Esophagus squamous epithelium (tissue), 5 donors: Measurements from ENCODE around the gene PTP4A2. TPM values are rescaled to one million over a fixed set of nuclear protein-coding genes. Genes with fewer than 3 reads are reported as not detected.

ENCODE experiments used
- DNase-seq: peaks from one replicate; lab custom pipeline; 2025; lab: John Stamatoyannopoulos, UW
- H3K27ac ChIP-seq, 4 donors: fragments of 200-600 bp; sonication (generic); one replicate each; pipeline ENCODE4 v1.5.1; 2016 to 2019; ENCODE audit warnings: mild to moderate bottlenecking in 1 of 4
- H3K27me3 ChIP-seq, 4 donors: fragments of 200-600 bp; sonication (generic); 1 replicate in 3 of 4; 2 replicates in 1 of 4; pipeline versions ENCODE4 v1.5.1 to v1.6.0; 2017 to 2021; ENCODE audit warnings: antibody characterized with exemption in 1 of 4
- H3K36me3 ChIP-seq, 3 donors: fragments of 200-600 bp; sonication (generic); one replicate each; pipeline ENCODE4 v1.5.1; 2016 to 2019
- H3K4me1 ChIP-seq, 3 donors: fragments of 200-600 bp; sonication (generic); one replicate each; pipeline ENCODE4 v1.5.1; 2017 to 2019
- H3K4me3 ChIP-seq, 4 donors: fragments of 200-600 bp; sonication (generic); 1 replicate in 3 of 4; 2 replicates in 1 of 4; pipeline ENCODE4 v1.5.1; 2016 to 2019; ENCODE audit warnings: mild to moderate bottlenecking in 2 of 4, moderate library complexity in 1 of 4
- H3K9me3 ChIP-seq, 3 donors: fragments of 200-600 bp; sonication (generic); one replicate each; pipeline ENCODE4 v1.5.1; 2016 to 2019
- POLR2A ChIP-seq, 4 donors: fragments of 450-650 bp; IDR thresholded peaks; one replicate each; pipeline ENCODE4 v1.6.1; 2017; ENCODE audit warnings: antibody characterized with exemption in 4 of 4, mild to moderate bottlenecking in 4 of 4, moderate library complexity in 3 of 4
- WGBS, 2 donors: methylation state at CpG; one replicate each; pipeline ENCODE4 v1.1.5; 2018; 5-methylcytosine and 5-hydroxymethylcytosine counted together
- intact Hi-C: fragments of 100-400 bp; cut with DNase I; formaldehyde crosslinking; loops from one replicate; pipeline ENCODE4 v1.15.0; 2022
- total RNA-seq, 4 donors: library from RNA; depleted of rRNA; stranded (reverse); fragments of >200 nt; gene quantifications; one replicate each; pipeline ENCODE4 v1.1.0, GENCODE V29; 2016
- TF ChIP-seq, protein P1 (sequence below), 6 experiments: fragments of 450-650 bp in 4 of 6; fragments of 200-600 bp in 2 of 6; sonication (generic) in 2 of 6; IDR thresholded peaks; one replicate each; pipeline ENCODE4 v1.5.1; 2016 to 2019; ENCODE audit warnings: antibody characterized with exemption in 6 of 6, mild to moderate bottlenecking in 4 of 6, moderate library complexity in 4 of 6
- donor health status: DM: yes; HTN: yes; CAD: no.

Gene PTP4A2
- total RNA-seq, 4 donors from 2014 or later, result 71.4 to 122 (median 108) TPM

DNA sequence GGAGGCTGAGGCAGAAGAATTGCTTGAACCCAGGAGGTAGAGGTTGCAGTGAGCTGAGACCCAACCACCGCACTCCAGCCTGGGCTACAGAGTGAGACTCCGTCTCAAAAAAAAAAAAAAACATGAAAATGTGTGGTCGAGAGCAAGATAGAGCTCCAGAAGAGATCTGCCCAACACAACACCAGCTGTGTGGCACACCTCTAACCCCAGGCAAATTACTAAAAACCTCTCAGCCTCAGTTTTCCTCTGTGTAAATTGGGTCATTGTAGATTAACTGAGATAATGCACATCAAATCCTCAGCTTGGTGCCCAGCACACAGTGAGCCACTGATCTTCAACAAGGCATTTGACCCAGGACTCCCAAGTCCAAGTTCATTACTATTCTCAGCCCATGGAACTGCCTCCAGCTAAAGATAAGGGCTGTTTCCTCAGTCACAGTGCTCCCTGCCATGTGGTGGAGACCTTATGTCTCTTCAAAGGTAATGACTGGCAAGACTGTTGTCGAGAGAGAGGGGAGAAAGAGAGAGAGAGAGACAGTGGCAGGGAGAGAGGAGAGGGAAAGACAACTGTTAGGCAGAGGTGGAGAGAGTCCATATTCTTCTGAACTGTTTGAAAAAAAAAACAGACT, 58.1 kb downstream of the PTP4A2 start:
- Histone ChIP-seq H3K4me3 (no peak overlapping the region), H3K9me3 (no peaks in the 10 kb centered on the region), H3K27ac (no peak overlapping the region), H3K4me1 (peaks cover 0 to 10% (median 0%) of the 10 kb centered on the region in 3 donors), H3K36me3 (no peaks in the 10 kb centered on the region), H3K27me3 (peaks cover 0 to 10% (median 0%) of the 10 kb centered on the region in 4 donors)
- no peak for DNase-seq
- TF ChIP-seq POLR2A (IDR thresholded peaks at IDR 0.05), result no peak
- TF ChIP-seq, protein P1, sequence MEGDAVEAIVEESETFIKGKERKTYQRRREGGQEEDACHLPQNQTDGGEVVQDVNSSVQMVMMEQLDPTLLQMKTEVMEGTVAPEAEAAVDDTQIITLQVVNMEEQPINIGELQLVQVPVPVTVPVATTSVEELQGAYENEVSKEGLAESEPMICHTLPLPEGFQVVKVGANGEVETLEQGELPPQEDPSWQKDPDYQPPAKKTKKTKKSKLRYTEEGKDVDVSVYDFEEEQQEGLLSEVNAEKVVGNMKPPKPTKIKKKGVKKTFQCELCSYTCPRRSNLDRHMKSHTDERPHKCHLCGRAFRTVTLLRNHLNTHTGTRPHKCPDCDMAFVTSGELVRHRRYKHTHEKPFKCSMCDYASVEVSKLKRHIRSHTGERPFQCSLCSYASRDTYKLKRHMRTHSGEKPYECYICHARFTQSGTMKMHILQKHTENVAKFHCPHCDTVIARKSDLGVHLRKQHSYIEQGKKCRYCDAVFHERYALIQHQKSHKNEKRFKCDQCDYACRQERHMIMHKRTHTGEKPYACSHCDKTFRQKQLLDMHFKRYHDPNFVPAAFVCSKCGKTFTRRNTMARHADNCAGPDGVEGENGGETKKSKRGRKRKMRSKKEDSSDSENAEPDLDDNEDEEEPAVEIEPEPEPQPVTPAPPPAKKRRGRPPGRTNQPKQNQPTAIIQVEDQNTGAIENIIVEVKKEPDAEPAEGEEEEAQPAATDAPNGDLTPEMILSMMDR (IDR thresholded peaks at IDR 0.05), result no peak
- intact Hi-C loops, result no loop called here
- WGBS, 2 donors, result 55 to 78% methylated on average over 1 to 4 of the region's 4 CpGs

DNA sequence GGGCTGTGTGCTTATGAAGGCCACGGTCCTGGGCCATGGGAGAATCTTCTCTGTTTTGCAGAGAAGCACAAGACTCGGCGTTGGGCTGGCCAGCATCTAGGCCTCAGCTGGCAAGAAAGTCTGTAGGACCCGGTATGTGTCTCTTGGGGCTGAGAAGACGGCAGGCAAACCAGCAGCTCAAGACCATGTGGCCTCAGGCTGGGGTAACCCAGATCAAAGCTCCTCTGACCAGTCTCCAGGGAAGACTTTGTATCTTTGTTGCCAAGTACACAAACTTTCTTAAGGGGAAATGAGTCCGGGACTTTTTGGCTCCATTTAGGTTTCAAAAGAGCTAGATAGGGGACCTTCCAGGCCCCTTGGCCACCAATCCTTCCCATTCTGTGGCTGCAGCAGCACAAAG, 60.1 kb downstream of the PTP4A2 start:
- no peak overlapping the region for H3K4me3 ChIP-seq
- no peaks in the 10 kb centered on the region for H3K9me3 ChIP-seq
- DNase-seq, result no peak
- WGBS, 2 donors, result 55% methylated on average over 2 of the region's 6 CpGs; no CpG with 5 or more reads in 1 of the 2 donors
- no peaks in the 10 kb centered on the region for H3K36me3 ChIP-seq
- H3K27me3 ChIP-seq, result peaks cover 0 to 10% (median 0%) of the 10 kb centered on the region in 4 donors
- H3K27ac ChIP-seq, result no peak overlapping the region
- TF ChIP-seq, protein P1 (IDR thresholded peaks at IDR 0.05), result no peak
- no peak for TF ChIP-seq POLR2A (IDR thresholded peaks at IDR 0.05)
- peaks cover 0 to 10% (median 0%) of the 10 kb centered on the region in 3 donors for H3K4me1 ChIP-seq
- intact Hi-C loops, result no loop called here

DNA sequence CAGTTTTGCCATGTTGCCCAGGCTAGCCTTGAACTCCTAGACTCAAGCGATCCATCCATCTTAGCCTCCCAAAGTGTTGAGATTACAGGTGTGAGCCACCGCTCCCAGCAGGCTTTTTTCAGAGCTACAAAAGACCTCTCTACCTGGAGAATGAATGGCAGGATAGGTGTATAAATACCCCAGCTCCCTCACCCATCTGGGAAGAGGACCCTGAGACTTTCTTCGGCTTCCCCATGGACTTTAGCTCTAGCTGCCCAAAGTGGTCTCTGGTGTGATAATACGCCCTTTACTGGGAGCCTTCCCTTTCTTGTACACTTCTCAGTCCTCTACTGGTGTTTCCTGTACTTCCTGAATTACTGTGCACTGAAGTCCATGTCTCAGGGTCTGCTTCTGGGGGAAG, 60.6 kb downstream of the PTP4A2 start:
- peaks cover 0 to 10% (median 0%) of the 10 kb centered on the region in 4 donors for H3K27me3 ChIP-seq
- peaks cover 0 to 10% (median 0%) of the 10 kb centered on the region in 3 donors for H3K4me1 ChIP-seq
- DNase-seq, result no peak
- H3K4me3 ChIP-seq, result no peak overlapping the region
- H3K36me3 ChIP-seq, result no peaks in the 10 kb centered on the region
- 73 to 93% methylated on average over 4 of the region's 4 CpGs for WGBS, 2 donors
- TF ChIP-seq, protein P1 (IDR thresholded peaks at IDR 0.05), result no peak
- TF ChIP-seq POLR2A (IDR thresholded peaks at IDR 0.05), result no peak
- intact Hi-C loops, result no loop called here
- H3K9me3 ChIP-seq, result no peaks in the 10 kb centered on the region
- H3K27ac ChIP-seq, result no peak overlapping the region

DNA sequence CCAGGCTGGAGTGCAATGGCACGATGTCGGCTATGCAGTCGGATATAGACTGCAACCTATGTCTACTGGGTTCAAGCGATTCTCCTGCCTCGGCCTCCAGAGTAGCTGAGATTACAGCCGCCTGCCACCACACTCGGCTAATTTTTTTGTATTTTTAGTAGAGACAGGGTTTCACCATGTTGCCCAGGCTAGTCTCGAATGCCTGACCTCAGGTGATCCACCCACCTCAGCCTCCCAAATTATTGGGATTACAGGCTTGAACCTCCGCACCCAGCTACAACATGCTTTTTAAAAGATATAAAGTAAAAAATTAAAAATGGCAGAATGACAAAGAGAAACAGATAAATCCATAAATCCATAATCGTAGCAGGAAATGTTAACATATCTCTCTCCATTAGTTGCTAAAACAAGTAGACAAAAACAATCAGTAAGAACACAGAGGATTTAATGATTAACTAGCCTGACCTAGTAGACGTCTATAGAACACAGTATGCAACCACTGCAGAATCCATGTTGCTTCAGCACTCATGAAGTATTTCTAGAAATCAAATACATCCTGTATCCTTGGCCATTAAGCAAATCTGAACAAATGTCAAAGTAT, 62.4 kb downstream of the PTP4A2 start:
- H3K4me3 ChIP-seq, result no peak overlapping the region
- no peak overlapping the region for H3K27ac ChIP-seq
- no peak for TF ChIP-seq POLR2A (IDR thresholded peaks at IDR 0.05)
- TF ChIP-seq, protein P1 (IDR thresholded peaks at IDR 0.05), result no peak
- 87 to 90% methylated on average over 11 of the region's 11 CpGs for WGBS, 2 donors
- H3K9me3 ChIP-seq, result no peaks in the 10 kb centered on the region
- peaks cover 0 to 3% (median 0%) of the 10 kb centered on the region in 3 donors for H3K4me1 ChIP-seq
- H3K36me3 ChIP-seq, result no peaks in the 10 kb centered on the region
- no peak for DNase-seq
- H3K27me3 ChIP-seq, result no peaks in the 10 kb centered on the region
- intact Hi-C loops, result no loop called here

DNA sequence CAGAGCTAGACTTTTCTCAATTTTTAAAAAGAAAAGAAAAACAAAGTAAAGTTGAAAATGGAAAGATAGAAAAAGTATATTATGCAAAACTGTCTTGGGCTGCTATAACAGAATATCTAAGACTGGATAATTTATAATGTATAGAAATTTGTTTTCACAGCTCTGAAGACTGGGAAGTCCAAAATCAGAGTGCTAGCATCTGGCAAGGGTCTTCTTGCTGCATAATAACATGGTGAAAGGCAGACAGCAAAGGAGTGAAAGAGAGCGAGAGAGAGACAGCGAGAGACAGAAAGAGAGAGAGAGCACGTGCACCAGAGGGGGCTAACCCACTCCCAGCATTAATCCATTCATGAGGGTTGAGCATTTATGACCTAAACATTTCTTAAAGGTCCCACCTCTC, 63.2 kb downstream of the PTP4A2 start:
- WGBS, 2 donors, result 77 to 90% methylated on average over 3 of the region's 3 CpGs
- H3K4me1 ChIP-seq, result no peaks in the 10 kb centered on the region
- H3K27me3 ChIP-seq, result no peaks in the 10 kb centered on the region
- H3K27ac ChIP-seq, result no peak overlapping the region
- DNase-seq, result no peak
- TF ChIP-seq, protein P1 (IDR thresholded peaks at IDR 0.05), result no peak
- no peak for TF ChIP-seq POLR2A (IDR thresholded peaks at IDR 0.05)
- H3K36me3 ChIP-seq, result no peaks in the 10 kb centered on the region
- H3K9me3 ChIP-seq, result no peaks in the 10 kb centered on the region
- intact Hi-C loops, result no loop called here
- H3K4me3 ChIP-seq, result no peak overlapping the region
